ENCODE data around the gene SULT1A2. TPM values are rescaled to one million over a fixed set of nuclear protein-coding genes. Genes with fewer than 3 reads are reported as not detected.
A peak's percentile ranks its signal among the peaks of the same experiment; 100 is the strongest.
"Not testable (repeated sequence)": the region's sequence is repeated elsewhere in the genome, so short reads cannot be mapped to it uniquely, and the experiment has no call there.

The SULT1A2 gene
- total RNA-seq, 3 donors from 2014 or later: not detected

DNA sequence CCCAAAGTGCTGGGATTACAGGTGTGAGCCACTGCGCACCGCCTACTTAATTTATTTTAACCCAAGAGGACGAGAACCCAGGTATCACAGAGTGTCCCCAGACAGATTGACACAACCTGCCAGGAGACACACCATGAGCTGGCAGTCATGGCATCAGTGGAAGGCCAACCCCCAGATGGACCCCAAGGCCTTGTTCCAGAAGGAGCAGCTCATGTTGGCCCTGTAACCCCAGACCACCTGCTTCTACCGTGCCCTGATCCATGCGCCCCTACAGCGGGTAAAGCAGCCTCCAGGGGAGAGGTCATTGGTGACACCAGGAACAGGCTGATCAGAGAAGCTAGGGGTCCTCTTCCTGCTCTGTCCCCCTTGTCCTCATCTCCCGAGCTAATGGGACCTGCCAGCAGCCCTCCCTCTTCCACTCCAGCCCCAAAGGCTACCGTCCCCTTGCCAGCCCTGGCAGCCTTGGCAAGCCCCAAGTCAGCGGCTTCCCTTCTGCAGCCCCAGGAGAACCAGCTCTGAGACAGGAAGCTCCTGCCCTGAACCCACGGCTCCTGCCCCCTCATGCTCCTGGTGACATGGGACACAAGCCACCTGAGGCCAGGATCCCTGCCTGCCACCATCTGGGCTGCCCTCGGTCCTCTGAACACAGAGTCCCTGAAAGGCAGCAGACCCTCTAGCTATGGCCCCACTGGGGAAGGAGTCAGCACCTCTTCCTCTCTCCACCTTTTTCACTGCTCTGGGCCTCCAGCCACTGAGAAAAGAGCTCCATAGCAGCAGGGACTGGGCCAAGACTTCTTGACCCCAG is 6.7 kb upstream of the SULT1A2 start:
- H3K36me3 Mint-ChIP-seq (ENCODE audit: insufficient read depth): no peaks in the 10 kb centered on the region
- H3K9me3 Mint-ChIP-seq: no peaks in the 10 kb centered on the region
- no peak for ATAC-seq
- no peak for DNase-seq
- H3K4me3 Mint-ChIP-seq: no peak overlapping the region
- no peaks in the 10 kb centered on the region for H3K27me3 Mint-ChIP-seq (ENCODE audit: low read depth)
- no peaks in the 10 kb centered on the region for H3K4me1 Mint-ChIP-seq (ENCODE audit: low read depth)

DNA sequence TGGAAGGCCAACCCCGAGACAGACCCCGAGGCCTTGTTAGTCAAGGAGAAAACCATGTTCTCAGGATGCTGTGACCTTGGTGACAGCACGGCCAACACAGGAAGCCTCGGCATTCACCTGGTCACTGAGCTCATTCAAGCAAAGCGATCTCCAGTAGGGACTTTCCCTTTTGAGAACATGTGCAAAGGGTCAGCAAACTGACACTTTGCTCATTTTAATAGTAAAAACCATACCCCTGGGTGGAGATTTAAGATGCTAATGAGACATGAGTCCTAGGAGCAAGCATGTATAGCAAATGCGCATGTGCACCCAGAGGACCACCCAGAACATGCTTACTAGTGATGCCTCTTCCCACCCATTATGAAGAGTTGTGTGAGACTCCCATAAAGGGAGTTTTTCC is 5.7 kb upstream of the SULT1A2 start:
- ATAC-seq: no peak
- H3K27me3 Mint-ChIP-seq (ENCODE audit: low read depth): no peaks in the 10 kb centered on the region
- H3K9me3 Mint-ChIP-seq: no peaks in the 10 kb centered on the region
- no peaks in the 10 kb centered on the region for H3K4me1 Mint-ChIP-seq (ENCODE audit: low read depth)
- no peaks in the 10 kb centered on the region for H3K36me3 Mint-ChIP-seq (ENCODE audit: insufficient read depth)
- no peak overlapping the region for H3K4me3 Mint-ChIP-seq
- no peak for DNase-seq

DNA sequence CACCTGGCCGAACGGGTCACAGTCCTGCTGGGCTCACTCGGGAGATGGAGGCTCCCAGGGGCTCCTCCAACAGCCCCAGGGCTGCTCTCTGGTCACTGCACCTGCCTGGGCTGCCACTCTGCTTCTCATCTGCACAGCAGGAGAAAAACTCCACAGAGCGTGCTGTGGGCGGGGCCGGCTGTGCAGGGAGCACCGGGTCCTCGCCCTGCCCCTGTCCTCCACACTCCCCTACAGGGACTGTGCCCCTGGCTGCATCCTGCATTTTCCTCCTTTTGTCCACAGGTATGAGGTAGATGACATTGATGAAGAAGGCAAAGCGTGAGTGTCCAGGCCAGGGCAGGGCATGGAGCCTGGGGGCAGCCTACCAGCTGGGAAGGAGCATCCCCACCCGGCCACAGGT is 5.2 kb upstream of the SULT1A2 start:
- H3K9me3 Mint-ChIP-seq; ATAC-seq; H3K27me3 Mint-ChIP-seq (ENCODE audit: low read depth); H3K36me3 Mint-ChIP-seq (ENCODE audit: insufficient read depth); H3K4me3 Mint-ChIP-seq; DNase-seq; H3K4me1 Mint-ChIP-seq (ENCODE audit: low read depth): not testable (repeated sequence)

DNA sequence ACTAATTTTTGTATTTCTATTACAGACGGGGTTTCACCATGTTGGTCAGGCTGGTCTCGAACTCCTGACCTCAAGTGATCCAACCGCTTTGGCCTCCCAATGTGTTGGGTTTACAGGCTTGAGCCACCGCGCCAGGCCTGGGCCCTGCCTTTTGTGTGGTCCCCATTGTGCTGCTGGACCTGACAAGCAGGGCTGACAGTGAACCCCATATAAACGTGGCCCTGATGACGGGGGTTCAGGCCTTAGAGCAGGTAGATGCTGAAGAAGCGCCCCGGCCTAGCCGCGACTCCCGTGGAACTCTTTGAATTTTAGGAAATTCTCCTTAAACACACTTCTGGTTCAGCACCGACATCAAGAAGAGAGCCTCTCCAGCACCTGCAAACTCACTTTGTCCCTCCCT is 4.7 kb upstream of the SULT1A2 start:
- not testable (repeated sequence) for H3K9me3 Mint-ChIP-seq; H3K4me3 Mint-ChIP-seq; H3K4me1 Mint-ChIP-seq (ENCODE audit: low read depth); DNase-seq; ATAC-seq; H3K36me3 Mint-ChIP-seq (ENCODE audit: insufficient read depth); H3K27me3 Mint-ChIP-seq (ENCODE audit: low read depth)

DNA sequence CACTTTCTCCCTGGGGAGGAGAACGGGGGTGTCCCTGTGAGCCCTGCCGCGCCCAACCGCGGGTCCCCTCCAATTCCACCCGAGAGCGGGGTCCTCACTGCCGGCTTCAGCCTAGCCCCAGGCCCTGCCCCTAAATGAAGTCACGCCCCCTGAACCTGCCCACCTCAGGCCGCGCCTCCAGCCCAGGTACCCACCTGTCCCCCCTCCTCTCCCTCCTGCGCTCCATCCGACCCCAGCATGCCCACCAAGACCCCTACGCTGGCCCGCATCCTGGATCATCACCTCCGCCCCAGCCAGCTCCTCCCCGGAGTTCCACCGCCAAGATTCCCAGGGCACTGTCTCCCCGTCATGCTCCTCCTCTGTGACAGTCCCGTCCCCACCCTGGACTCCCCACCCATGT is 4.1 kb upstream of the SULT1A2 start:
- not testable (repeated sequence) for H3K4me3 Mint-ChIP-seq; H3K27me3 Mint-ChIP-seq (ENCODE audit: low read depth); ATAC-seq; H3K4me1 Mint-ChIP-seq (ENCODE audit: low read depth); H3K9me3 Mint-ChIP-seq; DNase-seq; H3K36me3 Mint-ChIP-seq (ENCODE audit: insufficient read depth)

DNA sequence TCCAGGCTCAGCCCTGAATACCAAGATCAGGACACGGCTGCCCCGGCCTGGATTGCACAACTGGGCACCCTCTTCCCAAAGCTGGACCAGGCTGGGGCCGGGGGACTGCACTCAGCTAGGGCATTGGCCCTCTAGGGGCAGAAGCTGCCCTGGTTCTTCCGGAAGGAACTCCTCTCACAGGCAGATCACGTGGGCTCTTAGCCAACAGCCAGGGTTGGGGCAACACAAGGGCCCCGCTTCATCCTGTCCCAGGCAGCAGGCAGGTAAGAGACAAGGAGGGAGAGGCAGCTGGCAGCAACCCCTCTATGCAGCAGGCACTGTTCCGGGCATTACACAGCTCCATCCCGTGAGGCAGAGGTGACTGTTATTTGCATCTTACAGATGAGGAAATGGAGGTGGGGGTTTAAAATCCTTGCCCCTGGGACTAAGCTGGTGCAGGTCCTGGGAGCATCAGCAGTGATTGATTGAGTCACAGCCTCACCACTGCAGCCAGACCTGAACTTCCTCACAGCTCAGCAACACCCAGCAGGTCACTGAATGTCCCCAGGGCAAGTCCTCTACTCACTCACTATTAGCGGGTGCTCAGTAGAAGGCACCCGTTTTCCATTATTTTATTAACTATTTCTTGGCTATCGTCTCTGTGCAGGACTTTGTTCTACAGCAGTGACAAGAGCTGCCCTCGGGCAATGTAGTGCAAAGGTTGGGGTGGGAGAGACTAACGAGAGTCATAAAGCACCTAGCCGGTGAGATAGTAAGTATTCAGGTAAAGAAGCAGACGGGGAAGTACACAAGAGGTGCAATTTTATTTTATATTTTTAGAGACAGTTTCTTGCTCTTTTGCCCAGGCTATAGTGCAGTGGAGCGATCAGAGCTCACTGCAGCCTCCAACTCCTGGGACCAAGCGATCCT is 2.8 kb upstream of the SULT1A2 start:
- not testable (repeated sequence) for H3K9me3 Mint-ChIP-seq; H3K4me3 Mint-ChIP-seq; H3K4me1 Mint-ChIP-seq (ENCODE audit: low read depth); H3K27me3 Mint-ChIP-seq (ENCODE audit: low read depth); H3K36me3 Mint-ChIP-seq (ENCODE audit: insufficient read depth); DNase-seq
- peak; percentile 84 to 89 for ATAC-seq

DNA sequence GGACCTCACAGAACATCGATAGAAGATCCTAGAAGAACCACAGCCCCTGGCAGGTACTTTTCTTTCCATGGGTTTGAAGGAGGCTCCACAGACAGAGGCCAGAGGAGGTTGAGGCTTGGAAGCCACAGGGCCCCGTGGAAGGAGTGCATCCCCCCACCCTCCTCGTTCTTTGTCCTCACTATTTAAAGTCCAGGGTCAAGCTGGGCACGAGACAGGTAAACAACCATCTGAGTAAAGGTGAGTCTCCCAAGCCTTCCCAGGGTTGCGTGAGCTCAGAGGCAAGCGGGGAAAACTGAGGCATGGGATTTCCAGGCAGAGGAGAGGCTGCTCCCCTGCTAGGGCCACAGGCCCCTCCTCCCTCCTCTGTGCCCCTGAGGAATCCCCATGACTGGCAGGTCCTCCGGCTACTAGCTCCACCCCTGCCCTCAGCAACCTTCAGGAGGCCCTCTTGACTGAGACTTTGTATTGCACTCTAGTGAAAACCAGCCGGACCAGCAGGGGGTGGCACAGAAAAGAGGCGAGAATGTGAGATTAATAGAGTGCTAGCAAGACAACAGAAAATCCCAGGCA is 927 bp upstream of the SULT1A2 start:
- Mint-ChIP-seq H3K36me3 (ENCODE audit: insufficient read depth) (no peaks in the 10 kb centered on the region), H3K27me3 (ENCODE audit: low read depth) (no peaks in the 10 kb centered on the region), H3K4me3 (no peak overlapping the region), H3K9me3 (no peaks in the 10 kb centered on the region), H3K4me1 (ENCODE audit: low read depth) (no peaks in the 10 kb centered on the region)
- DNase-seq (no peak), ATAC-seq (no peak)

DNA sequence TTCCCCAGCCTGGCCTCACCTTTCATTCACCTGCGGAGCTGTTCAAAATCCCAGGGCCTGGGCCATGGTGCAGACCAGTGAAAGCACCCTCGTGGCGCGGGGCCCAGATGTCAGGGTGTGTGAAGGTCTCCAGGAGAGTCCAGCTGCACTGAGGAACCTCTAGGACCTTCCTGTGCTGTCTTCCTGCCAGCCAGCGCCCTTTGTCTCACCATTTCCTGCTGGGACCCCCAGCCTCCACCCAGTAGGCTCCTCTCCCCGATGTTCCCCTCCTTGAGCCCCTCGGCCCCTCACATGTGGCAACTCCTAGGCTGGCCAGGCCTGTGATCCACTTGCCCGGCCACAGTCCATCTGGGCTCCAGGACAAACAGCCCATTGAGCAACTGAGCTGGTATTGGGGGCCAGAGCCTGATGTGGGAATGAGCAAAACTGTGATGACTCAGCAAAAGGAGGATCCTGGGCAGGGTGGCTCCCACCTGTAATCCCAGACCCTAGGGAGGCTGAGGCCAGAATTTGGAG is 677 bp downstream of the SULT1A2 start:
- Mint-ChIP-seq H3K36me3 (ENCODE audit: insufficient read depth) (peaks cover 5% of the 10 kb centered on the region), H3K4me3 (no peak overlapping the region), H3K9me3 (no peaks in the 10 kb centered on the region), H3K4me1 (ENCODE audit: low read depth) (no peaks in the 10 kb centered on the region), H3K27me3 (ENCODE audit: low read depth) (no peaks in the 10 kb centered on the region)
- no peak for DNase-seq
- ATAC-seq: no peak

DNA sequence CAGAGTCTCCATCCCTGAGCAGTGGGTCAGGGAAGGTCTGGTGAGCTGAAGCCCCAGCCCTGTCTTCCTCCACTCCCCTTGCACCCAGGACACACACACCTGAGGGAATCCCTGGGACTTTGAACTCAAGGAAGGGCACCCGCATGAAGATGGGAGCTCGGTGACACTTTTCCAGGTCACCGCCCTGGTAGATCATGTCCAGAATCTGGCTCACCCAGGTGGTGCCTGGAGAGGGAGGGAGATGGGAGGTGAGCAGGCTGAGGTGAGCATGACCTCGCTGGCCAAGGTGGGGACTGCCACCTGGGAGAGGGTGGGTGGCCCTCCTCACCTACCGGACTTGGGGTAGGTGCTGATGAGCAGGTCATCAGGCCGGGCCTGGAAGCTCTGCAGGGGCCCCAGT is 1.4 kb downstream of the SULT1A2 start:
- not testable (repeated sequence) for ATAC-seq; H3K4me1 Mint-ChIP-seq (ENCODE audit: low read depth); H3K27me3 Mint-ChIP-seq (ENCODE audit: low read depth); H3K4me3 Mint-ChIP-seq; H3K9me3 Mint-ChIP-seq; DNase-seq
- peaks cover 12% of the 10 kb centered on the region for H3K36me3 Mint-ChIP-seq (ENCODE audit: insufficient read depth)

DNA sequence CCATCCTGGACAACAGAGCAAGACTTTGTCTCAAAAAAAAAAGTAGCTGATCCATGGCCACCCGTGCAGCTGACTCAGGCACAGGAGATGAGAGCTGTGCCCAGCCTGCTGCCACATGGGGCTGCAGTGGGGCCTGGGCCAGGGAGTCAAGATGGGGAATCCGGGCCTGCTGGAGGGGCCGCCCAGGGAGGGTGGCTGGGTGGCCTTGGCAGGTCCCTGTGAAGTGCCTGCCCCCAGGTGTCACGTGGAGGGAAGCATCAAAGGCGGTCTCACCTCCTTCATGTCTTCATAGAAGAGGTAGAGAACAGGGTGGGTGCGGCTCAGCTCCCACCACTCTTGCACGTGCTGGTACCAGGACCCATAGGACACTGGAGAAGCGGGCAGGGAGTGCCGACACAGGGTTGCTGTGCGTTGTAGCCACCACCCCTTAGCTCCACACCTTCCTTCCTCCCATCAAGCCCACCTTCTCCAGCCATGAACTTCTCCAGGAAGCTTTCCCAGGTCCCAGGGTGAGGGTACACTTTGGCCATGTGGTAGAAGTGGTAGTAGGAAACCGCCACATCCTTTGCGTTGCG is 3.8 kb downstream of the SULT1A2 start:
- H3K27me3 Mint-ChIP-seq (ENCODE audit: low read depth): no peaks in the 10 kb centered on the region
- H3K36me3 Mint-ChIP-seq (ENCODE audit: insufficient read depth): peaks cover 18% of the 10 kb centered on the region
- no peak overlapping the region for H3K4me3 Mint-ChIP-seq
- no peaks in the 10 kb centered on the region for H3K4me1 Mint-ChIP-seq (ENCODE audit: low read depth)
- DNase-seq (no peak), ATAC-seq (no peak)
- no peaks in the 10 kb centered on the region for H3K9me3 Mint-ChIP-seq

DNA sequence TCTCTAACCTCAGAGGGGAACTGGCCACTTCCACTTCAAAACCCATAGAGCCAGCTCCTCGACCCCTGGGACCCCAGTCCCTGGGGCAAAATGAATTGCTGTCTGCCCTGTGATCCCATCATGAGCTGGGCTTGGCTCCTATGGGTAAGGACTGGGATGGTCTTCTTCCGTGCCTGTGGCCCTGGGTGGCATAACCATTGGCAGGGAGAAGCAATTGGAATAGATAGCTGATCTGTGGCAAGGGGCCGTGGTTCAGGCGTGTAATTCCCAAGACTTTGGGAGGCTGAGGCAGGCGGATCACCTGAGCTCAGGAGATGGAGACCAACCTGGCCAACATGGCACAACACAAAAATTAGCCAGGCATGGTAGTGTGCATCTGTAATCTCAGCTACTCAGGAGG is 4.3 kb downstream of the SULT1A2 start:
- ATAC-seq (no peak), DNase-seq (no peak)
- no peak overlapping the region for H3K4me3 Mint-ChIP-seq
- H3K27me3 Mint-ChIP-seq (ENCODE audit: low read depth): no peaks in the 10 kb centered on the region
- no peaks in the 10 kb centered on the region for H3K4me1 Mint-ChIP-seq (ENCODE audit: low read depth)
- H3K36me3 Mint-ChIP-seq (ENCODE audit: insufficient read depth): peaks cover 18% of the 10 kb centered on the region
- no peaks in the 10 kb centered on the region for H3K9me3 Mint-ChIP-seq

DNA sequence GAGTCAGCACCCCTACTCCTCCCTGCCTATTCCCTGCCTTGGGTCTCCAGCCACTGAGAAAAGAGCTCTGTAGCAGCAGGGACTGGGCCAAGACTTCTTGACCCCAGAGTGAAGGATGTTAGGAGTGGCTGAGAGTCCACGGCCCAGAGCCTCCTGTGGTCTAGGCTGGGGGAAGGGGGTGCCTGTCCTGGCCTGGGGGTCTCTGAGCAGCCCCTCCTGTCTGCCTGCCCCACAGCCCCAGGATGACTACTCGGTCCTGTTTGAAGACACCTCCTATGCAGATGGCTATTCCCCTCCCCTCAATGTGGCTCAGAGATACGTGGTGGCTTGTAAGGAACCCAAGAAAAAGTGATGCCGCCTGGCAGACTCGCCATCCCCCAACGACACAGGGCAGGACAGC is 5.5 kb downstream of the SULT1A2 start:
- ATAC-seq (no peak), DNase-seq (no peak)
- Mint-ChIP-seq H3K36me3 (ENCODE audit: insufficient read depth) (peaks cover 18% of the 10 kb centered on the region), H3K27me3 (ENCODE audit: low read depth) (no peaks in the 10 kb centered on the region), H3K9me3 (no peaks in the 10 kb centered on the region), H3K4me3 (no peak overlapping the region), H3K4me1 (ENCODE audit: low read depth) (no peaks in the 10 kb centered on the region)

DNA sequence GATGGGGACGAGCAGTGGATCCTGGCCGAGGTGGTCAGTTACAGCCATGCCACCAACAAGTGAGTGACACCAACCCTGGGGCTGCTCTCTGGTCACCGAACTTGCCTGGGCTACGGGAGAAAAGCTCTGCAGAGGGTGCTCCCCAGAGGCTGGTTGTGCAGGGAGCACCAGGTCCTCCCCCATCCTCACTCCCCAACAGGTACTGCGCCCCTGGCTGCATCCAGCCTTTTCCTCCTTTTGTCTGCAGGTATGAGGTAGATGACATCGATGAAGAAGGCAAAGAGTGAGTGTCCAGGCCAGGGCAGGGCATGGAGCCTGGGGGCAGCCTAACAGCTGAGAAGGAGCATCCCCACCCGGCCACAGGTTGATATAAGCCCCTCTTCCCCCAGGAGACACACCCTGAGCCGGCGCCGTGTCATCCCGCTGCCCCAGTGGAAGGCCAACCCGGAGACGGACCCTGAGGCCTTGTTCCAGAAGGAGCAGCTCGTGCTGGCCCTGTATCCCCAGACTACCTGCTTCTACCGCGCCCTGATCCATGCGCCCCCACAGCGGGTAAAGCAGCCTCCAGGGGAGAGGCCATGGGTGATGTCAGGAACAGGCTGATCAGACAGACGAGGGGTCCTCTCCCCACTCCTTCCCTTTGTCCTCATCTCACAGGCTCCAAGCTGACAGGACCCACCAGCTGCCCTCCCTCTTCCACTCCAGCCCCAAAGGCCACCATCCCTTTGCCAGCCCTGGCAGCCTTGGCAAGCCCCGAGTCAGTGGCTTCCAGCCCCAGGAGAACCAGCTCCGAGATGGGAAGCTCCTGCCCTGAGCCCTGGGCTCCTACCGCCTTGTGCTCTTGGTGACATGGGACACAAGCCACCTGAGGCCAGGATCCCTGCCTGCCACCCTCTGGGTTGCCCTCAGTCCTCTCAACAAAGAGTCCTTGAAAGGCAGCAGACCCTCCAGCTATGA is 6.2 kb downstream of the SULT1A2 start:
- DNase-seq (no peak), ATAC-seq (no peak)
- Mint-ChIP-seq H3K9me3 (no peaks in the 10 kb centered on the region), H3K27me3 (ENCODE audit: low read depth) (no peaks in the 10 kb centered on the region), H3K36me3 (ENCODE audit: insufficient read depth) (peaks cover 21% of the 10 kb centered on the region), H3K4me3 (no peak overlapping the region), H3K4me1 (ENCODE audit: low read depth) (no peaks in the 10 kb centered on the region)
